Measurements from ENCODE around the gene TBX10.

Gene TBX10

GRCh38 chr11:67648140-67648795, 8.7 kb upstream of the TBX10 start:
- DNase-seq (ENCODE audit: low read depth) = no peak
- no peak for TF ChIP-seq CTCF (IDR thresholded peaks at IDR 0.05; ENCODE audit: low read length, missing control alignments)

GRCh38 chr11:67647471-67647870, 7.9 kb upstream of the TBX10 start:
- no peak for DNase-seq (ENCODE audit: low read depth)
- TF ChIP-seq CTCF (IDR thresholded peaks at IDR 0.05; ENCODE audit: low read length, missing control alignments) = no peak
- no peak overlapping the region for H3K4me3 ChIP-seq (replicated peaks; ENCODE audit: low read depth, low read length)

More at GRCh38 chr11:67648140-67648795, 8.7 kb upstream of the TBX10 start:
- no peak overlapping the region for H3K4me3 ChIP-seq (replicated peaks; ENCODE audit: low read depth, low read length)

GRCh38 chr11:67646535-67647336, 7.2 kb upstream of the TBX10 start:
- H3K4me3 ChIP-seq (replicated peaks; ENCODE audit: low read depth, low read length) = no peak overlapping the region
- no peak for TF ChIP-seq CTCF (IDR thresholded peaks at IDR 0.05; ENCODE audit: low read length, missing control alignments)
- DNase-seq (ENCODE audit: low read depth) = no peak

- DNase-seq (ENCODE audit: low read depth) = no peak
- no peak overlapping the region for H3K4me3 ChIP-seq (replicated peaks; ENCODE audit: low read depth, low read length)
- no peak for TF ChIP-seq CTCF (IDR thresholded peaks at IDR 0.05; ENCODE audit: low read length, missing control alignments)
Observed at GRCh38 chr11:67645521-67646461, 6.2 kb upstream of the TBX10 start.

GRCh38 chr11:67644472-67645418, 5.2 kb upstream of the TBX10 start:
- H3K4me3 ChIP-seq (replicated peaks; ENCODE audit: low read depth, low read length) = no peak overlapping the region
- no peak for DNase-seq (ENCODE audit: low read depth)
- no peak for TF ChIP-seq CTCF (IDR thresholded peaks at IDR 0.05; ENCODE audit: low read length, missing control alignments)

- DNase-seq (ENCODE audit: low read depth) = peak; percentile 20
- no peak overlapping the region for H3K4me3 ChIP-seq (replicated peaks; ENCODE audit: low read depth, low read length)
- peak; percentile 25 for TF ChIP-seq CTCF (IDR thresholded peaks at IDR 0.05; ENCODE audit: low read length, missing control alignments)
Observed at GRCh38 chr11:67644042-67644441, 4.5 kb upstream of the TBX10 start.

Data from fibroblast of pulmonary artery (primary cell).